GM18508 (cell line): ENCODE data around the gene VPS35.
A peak's percentile ranks its signal among the peaks of the same experiment; 100 is the strongest.

ENCODE experiments used
- ATAC-seq: cut with Tn5 transposase; IDR thresholded peaks from one replicate; pipeline ENCODE4 v1.9.1; 2021; ENCODE audit warnings: moderate number of reproducible peaks; ENCODE audit not compliant: insufficient read depth, unreplicated experiment

VPS35 gene

DNA sequence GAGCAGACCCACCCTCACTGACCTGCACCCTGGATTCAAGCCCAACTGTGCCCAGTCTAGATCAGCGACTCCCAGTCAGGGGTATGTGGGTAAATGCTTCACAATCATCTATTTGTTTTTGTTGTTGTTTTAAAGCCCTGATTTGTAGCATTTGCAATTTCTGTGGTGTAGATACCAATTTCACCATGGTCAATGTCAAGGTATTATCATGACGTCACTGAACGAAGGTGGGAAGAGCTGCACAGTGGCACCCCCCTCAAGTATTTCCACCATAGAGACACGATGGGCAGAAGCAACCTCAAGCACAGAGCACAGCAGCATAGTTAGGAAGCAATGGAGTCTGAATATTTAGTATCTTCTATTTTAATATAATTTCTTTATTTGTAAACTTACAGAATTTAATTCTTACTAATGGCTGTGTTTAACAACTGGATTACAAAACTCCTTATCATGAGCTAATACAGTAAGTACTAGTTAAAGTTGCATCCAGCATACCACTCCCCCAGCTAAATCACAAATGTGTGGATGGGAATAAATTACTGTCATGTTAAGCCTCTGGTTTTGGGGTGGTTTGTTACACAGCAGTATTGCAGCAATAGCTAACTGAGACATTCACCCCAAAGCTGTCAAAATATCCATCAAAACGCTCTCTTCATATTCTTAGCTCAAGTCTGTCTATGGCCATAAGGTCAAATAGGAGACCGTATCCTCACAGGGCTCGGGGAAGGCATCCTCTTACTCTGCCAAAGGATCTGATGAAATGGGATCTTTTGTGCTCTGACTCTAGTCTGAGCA is 26.0 kb upstream of the VPS35 start:
- ATAC-seq, result no peak

DNA sequence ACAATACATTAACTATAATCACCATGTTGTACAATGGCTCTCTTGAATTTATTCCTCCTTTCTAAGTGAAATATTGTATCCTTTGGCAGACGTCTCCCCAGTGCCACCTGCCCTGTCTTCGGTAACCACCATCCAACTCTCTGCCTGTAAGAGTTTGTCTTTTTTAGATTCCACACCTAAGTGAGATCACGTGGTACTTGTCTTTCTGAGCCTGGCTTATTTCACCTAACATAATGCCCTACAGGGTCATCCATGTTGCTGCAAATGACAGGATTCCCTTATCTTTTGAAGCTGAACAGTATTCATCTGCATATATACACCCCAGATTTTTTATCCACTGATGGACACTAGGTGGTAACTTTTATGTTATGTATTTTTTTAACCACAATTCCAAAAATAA is 24.7 kb upstream of the VPS35 start:
- ATAC-seq, result no peak

DNA sequence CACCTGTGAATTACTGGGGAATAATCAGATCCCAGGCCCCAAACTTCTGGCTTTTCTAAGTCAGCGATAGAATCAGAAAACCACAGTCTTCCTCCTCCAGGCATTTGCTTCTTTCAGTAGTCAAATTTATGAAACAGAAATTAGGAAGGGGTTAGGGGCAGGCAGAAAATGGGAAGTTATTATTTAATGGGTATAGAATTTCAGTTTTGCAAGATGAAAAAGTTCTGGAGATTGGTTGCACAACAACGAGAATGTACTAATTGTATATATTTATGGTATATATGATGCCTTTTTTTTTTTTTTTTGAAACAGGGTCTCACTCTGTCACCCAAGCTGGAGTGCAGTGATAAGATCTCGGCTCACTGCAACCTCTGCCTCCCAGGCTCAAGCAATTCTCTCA is 23.9 kb upstream of the VPS35 start:
- no peak for ATAC-seq

DNA sequence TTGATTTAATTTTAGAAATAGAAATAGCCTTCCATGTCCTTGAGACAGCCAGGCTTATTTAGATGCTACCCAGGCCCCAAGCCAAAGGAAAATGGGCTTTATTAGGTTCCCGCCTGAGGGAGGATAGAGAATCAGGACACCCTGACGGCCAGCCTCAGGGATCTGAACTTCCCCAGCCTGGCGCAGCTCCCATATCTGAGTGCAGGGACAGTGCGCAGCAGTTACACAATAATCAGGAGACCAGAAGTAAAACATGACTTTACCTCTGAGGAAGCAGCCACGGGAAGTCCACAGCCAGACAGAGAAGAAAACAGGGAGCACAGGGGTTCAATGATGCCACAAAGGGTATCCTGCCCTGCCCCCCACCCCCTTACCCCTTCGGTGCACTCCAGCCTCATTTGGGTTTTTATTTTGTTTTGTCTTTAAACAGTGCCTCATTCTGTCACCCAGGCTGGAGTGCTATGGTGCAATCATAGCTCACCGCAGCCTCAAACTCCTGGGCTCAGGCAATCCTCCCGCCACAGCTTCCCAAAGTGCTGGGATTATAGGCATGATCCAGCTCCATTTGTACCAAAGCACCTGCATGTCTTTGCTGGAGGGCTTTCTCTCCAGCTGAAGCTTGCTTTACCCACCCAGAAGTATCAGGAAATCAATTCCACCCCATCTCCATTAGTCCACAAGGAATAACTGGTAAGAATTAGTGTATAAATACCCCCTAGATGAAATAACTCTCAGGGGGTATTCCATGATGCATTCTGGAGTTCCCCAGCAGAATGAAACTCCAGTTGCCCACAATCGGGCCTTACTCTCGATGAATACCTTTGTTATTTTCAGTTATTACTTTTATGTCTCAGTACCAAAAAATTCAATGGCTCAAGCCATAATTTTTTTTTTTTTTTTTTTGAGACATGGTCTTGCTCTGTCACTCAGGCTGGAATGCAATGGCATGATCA is 22.4 kb upstream of the VPS35 start:
- no peak for ATAC-seq

DNA sequence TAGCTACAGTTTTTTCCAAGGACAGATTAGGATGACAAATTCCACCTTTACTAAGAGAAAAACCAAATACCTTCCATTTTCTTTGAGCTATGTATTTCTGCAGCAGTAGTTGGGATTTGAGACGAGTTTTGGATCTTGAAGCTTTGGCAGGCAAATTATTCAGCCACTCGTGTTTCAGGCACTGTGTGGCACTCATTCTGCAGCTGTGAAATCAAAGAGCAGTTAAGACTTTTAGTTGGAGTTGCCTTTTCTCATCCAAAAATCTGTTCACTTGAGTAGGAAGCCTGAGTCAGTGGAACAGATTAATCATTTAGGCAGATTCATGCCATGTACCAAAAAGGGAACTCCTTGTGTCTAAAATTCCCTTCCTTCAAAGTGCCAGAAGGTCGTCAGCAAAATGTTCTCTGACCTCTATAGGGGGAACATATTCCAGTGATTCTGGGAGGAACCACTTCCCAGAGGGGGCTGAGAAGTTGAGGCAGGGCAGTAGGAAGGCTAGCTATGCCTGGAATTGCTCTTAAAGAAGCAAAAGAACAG is 20.6 kb upstream of the VPS35 start:
- no peak for ATAC-seq

DNA sequence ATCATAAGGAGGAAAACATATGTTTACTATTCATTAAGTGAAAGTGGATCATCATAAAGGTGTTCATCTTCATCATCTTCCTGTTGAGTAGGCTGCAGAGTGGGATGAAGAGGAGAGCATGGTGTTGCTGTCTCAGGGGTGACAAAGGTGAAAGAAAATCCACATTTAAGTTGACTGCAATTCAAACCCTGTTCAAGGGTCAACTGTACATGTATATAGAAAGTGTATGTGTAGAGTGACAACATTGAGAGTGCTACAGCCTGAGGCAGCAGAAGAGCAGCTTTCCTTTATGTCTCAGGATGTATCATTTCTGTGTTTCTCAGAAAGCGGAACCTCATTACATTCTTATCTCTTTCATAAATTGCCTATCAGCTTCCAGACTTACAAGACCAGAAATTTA is 17.7 kb upstream of the VPS35 start:
- no peak for ATAC-seq

GRCh38 chr16:46702030-46702429 is 13.1 kb upstream of the VPS35 start:
- ATAC-seq, result no peak

- ATAC-seq, result no peak
Measured at GRCh38 chr16:46701615-46702014, 12.6 kb upstream of the VPS35 start.

- no peak for ATAC-seq
Measured at GRCh38 chr16:46700048-46700447, 11.1 kb upstream of the VPS35 start.

DNA sequence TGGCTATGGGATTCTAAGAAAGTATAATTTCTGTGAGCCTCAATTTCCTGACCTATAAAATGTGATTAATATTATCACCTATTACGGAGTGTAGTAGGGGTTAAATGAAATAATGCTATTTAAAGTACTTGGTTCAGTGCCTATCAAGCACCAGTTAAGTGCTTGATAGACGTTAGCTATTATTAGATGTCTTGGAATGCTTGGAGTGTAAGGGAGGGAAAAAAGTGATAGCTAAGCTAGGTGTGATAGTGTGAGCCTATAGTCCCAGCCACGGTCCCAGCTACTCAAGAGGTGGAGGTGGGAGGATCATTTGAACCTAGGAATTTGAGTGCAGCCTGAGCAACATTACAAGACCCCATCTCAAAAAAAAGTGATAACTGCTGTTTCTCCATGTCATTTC is 8.0 kb upstream of the VPS35 start:
- no peak for ATAC-seq

GRCh38 chr16:46695937-46696336 is 7.0 kb upstream of the VPS35 start:
- no peak for ATAC-seq

DNA sequence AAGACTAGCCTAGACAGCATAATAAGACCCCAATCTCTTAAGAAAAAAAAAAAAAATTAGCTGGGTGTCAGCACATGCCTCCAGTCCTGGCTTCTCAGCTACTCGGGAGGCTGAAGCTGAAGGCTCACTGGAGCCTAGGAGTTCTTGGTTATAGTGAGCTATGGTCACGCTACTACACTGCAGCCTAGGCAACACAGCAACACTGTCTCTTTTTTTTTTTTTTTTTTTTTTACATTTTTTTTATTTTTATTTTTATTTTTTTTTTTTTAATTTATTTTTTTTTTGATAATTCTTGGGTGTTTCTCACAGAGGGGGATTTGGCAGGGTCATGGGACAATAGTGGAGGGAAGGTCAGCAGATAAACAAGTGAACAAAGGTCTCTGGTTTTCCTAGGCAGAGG is 4.6 kb upstream of the VPS35 start:
- no peak for ATAC-seq

DNA sequence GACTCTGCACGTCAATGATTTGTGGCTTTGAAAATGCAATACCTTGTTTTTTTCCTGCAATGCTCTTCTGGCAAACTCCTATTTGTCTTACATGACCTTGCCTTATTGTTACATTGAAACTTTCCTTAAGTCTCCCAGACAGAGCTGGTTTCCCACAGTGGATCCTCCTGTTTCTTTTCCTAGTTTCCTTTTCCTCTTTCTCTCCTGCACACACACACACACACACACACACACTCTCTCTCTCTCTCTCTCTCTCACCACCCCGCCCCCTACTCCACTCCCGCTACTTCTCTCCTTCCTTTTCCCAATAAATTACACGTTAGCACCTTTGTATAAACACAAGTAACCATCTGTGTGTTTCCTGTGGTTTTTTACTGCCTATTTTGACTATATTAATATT is 2.7 kb upstream of the VPS35 start:
- ATAC-seq, result no peak

DNA sequence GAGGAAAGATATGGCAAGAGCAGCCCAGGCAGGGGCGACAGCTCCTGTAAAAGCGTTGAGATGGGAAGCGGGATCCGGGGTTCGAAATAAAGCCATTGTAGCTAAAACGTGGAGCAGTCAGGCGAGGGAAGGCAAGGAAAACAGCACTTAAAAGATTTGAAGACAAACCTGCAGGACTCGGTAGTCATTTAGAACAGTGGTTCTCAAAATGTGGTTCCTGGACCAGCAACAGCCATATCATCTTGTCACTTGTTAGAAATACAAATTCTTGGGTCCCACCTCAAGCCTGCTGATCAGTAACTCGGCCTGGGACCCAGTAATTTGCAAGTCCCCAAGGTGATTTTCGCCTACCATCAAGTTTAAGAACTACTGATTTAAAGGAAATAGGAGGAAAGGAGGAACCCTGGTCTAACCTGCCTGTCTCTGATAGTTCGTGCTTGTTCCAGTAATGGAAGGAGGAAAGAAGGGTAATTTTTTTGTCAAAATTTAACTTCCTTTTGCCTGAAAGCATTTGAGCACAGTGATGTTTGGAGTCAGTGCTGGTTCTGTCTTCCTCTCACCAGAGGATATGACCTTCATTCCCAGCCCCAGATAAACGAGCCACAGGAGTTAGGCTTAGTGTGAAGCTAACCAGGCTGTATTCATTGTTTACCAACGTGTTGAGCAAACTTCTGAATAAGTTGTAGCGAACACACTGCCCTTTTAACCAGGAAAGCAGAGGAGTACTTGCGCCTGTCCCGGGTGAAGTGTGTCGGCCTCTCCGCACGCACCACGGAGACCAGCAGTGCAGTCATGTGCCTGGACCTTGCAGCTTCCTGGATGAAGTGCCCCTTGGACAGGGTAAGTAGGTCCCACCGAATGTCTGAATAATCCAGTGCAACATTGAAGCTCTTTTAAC is 1.6 kb upstream of the VPS35 start:
- ATAC-seq, result no peak

GRCh38 chr16:46689365-46690280 is 645 bp upstream of the VPS35 start, which contains the start of gene ORC6:
TSS of gene ORC6 (plus strand) at chr16:46689659. CDS start at chr16:46689706, 47 bp downstream.
- ATAC-seq, result peak; percentile 45

- ATAC-seq, result no peak
Measured at GRCh38 chr16:46688101-46688653, 801 bp downstream of the VPS35 start.

DNA sequence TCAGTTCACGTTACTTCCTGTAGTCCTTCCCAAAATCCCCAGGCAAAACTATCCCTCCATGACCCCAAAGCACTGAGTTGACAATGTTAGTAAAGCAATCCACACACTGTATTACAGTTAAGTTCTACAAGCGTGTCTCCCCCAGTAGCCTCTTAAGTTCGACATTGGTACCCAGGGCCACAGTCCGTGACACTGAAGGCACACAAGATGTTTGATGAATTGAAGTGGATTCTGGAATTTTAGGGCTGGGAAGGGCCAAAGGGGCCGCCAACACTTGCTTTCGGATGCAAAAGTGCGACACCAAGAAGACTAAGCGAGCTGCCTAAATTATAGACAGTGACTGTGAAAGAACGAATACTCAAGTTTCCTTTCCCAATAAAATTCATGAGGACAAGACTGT is 1.5 kb downstream of the VPS35 start:
- ATAC-seq, result no peak

DNA sequence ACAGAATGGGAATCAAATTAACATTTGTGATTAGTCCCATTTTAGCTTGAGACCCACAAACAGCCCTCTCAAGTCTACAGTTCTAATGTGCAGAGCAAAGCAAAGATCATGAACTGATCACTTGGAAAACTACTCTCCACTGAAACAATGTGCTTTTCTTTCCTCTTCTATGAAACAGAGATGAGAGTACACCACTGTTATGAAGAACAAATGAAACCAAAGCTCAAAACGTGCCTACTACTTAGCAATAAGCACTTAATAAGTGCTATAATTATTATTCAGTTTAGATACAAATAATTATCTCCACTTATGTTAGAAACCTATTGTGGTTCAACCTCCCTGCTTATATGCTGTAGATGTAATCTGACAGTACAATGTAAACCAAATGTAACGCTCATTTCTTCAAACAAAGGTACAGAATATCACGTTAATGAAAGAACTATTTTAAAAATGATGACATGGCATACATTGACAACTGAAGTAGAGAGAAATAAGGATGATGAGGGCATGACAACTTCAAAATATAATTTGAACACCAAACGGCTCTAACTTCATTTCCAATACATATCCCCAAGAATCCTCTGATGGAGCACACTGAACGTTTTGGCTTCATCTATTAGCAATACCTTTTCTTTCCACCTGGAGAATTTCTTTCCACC is 2.0 kb downstream of the VPS35 start:
- no peak for ATAC-seq
